Epithelial cell of proximal tubule (primary cell): ENCODE measurements around the gene KCNJ6. TPM values are rescaled to one million over a fixed set of nuclear protein-coding genes. Genes with fewer than 3 reads are reported as not detected.

Experiments used
- DNase-seq: peaks from one replicate; pipeline ENCODE4 v3.0.0-alpha.2; 2011; ENCODE audit warnings: low read depth
- H3K4me3 ChIP-seq: 2 replicates; pipeline ENCODE4 v1.5.1; 2011; ENCODE audit warnings: low read depth, mild to moderate bottlenecking, low read length
- total RNA-seq: library from RNA; depleted of rRNA; stranded (reverse); fragments of >200 nt; gene quantifications from 2 replicates; pipeline ENCODE4 v1.2.3, GENCODE V29; 2015
- TF ChIP-seq, protein P1 (sequence below): conservative IDR thresholded peaks from 2 replicates; pipeline ENCODE4 v1.5.1; 2012; ENCODE audit warnings: low read depth, mild to moderate bottlenecking, low read length

The KCNJ6 gene
- total RNA-seq, 1 donor from 2014 or later: under 0.01 TPM

DNA sequence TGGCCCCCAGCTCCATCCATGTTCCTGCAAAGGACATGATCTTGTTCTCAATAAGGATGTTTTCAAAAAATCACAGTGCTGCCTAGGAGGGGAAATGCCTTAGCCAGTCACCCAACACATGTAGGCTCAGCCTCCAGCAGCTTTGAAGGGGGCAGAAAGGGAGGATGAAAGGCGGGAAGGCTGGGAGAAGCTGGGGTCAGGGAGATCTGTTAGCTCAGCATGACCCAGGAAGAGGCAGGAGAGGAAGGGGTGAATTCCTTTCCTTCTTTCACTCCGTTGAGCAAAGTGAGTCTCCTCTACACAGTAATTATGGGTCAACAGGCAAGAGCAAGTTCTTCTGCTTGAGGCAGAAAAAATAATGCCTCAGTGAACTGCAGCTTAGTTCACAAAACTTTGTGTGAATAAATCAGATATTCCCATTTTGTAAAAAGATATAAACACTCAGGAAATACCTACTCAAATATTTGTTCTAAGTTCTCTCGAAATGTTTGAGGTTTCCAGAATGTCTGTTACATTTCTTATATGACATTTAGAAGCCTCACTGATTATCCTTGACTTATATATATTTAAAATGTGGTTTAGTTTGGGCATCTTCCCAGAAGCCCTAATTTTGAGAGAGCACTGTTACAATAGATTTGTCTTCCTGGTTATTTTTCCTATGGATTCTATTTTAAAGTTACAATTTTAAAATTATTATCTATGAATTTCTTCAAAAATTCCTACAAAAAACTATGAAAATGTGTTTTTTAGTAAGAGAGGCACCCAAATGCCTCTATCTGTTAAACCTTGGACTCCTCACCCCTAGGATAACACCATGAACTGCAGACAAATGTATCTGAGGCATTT is 116.8 kb downstream of the KCNJ6 start:
- DNase-seq: no peak
- no peak overlapping the region for H3K4me3 ChIP-seq
- TF ChIP-seq, protein P1, sequence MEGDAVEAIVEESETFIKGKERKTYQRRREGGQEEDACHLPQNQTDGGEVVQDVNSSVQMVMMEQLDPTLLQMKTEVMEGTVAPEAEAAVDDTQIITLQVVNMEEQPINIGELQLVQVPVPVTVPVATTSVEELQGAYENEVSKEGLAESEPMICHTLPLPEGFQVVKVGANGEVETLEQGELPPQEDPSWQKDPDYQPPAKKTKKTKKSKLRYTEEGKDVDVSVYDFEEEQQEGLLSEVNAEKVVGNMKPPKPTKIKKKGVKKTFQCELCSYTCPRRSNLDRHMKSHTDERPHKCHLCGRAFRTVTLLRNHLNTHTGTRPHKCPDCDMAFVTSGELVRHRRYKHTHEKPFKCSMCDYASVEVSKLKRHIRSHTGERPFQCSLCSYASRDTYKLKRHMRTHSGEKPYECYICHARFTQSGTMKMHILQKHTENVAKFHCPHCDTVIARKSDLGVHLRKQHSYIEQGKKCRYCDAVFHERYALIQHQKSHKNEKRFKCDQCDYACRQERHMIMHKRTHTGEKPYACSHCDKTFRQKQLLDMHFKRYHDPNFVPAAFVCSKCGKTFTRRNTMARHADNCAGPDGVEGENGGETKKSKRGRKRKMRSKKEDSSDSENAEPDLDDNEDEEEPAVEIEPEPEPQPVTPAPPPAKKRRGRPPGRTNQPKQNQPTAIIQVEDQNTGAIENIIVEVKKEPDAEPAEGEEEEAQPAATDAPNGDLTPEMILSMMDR: no peak

DNA sequence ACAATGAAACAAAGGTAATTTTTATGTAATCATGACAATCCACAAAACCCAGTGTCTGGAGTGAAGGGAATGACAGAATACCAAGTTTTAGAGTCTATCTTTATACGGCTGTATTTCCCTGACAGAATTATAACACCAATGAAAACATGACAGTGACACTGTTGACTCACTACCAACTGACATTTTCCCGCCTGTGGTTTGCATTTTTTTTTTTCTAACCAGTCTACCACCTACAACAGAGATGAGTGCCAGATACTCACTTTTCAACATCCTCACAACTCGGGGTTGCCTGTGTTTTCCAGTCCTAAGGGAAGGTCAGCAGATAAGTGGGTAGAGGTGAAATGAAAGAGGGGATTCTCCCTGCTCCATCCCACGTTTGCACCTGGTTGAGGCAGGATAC is 118.9 kb downstream of the KCNJ6 start:
- TF ChIP-seq, protein P1: no peak
- DNase-seq: no peak
- no peak overlapping the region for H3K4me3 ChIP-seq

DNA sequence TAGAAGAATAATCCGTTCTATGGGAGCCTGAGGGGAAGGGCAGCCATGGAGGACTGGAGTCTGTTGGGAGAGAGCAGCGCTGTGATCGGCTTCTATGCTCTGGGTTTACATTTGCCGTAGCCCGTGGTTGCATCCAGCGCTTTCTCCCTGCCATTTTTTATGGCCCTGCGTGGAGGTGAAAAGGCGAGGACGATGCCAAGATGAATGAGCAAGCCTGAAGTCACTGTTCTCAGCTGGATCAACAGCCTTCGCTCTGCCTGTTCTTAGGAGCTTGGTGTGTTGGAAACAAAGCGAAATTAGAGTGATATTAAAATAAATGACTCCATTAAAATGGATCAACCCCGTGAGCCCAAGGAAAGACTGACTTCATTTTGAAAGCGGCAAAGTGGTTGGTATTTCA is 120.2 kb downstream of the KCNJ6 start:
- TF ChIP-seq, protein P1: no peak

DNA sequence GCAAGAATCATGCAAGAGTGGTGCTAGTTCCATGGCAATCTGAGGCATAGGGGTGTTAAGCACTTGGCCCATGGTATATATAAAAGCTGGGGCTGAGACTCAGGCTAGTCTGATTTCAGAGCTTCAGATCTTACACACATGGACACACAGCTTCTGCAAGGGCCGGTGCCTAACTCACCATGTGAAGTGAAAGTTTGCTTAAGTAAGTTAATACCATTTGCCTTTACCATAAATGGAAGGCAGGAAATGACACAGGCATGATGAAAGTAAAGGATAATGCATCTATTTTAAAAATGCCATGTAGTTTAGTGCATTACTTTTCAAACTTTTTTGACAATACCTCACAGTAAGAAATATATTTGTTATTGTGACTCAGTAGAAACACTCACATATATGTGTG is 122.6 kb downstream of the KCNJ6 start:
- TF ChIP-seq, protein P1: no peak
- DNase-seq: no peak
- H3K4me3 ChIP-seq: no peak overlapping the region

More for the DNA sequence above, 120.2 kb downstream of the KCNJ6 start:
- no peak for DNase-seq
- H3K4me3 ChIP-seq: no peak overlapping the region

DNA sequence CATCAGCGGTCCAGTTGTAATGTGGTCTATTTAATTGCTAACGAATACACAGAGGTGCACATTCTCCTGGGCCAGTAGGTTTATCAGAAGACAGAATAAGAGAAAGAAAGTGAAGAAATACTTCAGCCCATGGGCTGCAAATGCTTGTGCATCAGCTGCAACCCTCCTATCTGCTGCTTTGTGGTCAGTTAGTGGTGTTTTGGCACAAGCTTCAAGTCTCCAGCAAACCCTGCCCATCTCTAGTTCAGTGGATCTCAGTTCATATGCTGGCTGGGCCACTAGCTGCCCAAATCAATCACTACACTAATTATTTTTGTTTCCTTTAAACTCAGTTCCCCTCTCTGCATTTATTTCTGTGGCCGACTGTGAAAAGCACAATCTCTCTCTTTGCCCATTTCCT is 124.2 kb downstream of the KCNJ6 start:
- DNase-seq: no peak
- TF ChIP-seq, protein P1: no peak
- no peak overlapping the region for H3K4me3 ChIP-seq

DNA sequence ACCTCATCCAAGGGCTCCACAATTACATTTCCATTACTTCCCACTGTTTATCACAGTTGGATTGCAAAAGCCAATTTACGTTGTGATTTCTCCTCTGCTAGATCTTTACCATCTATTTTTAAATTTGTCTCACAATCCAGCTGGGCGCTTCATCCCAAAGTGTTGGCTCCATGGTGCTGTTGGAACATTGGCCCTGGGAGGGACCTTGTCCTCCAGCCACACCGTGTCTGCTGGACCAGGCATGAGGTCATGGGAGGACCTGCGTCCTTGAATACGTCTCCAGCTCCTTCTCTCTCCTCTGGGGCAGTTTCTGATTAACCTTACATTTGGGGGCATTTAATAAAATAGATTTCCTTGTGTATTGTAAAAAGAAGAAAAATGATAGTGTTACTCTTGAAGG is 125.4 kb downstream of the KCNJ6 start:
- DNase-seq: no peak
- TF ChIP-seq, protein P1: no peak
- H3K4me3 ChIP-seq: no peak overlapping the region

DNA sequence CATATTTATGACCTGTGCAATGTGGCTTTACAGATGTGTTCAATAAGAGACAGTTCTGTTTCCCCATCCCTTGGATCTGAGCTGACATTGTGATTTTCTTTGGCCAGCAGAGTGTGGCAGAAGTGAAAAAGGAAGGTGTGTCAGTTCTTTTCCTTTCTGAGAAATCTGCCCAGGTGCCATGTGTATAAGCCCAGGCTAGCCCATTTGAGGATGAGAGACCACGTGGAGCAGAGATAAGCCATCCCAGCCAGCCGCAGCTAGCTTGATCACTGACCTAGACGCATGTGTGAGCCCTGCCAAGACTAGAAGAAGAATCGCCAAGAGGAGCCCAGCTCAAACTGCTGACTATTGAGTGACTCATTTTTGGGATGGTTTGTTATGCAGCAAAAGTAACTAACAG is 127.8 kb downstream of the KCNJ6 start:
- TF ChIP-seq, protein P1: no peak
- DNase-seq: no peak
- H3K4me3 ChIP-seq: no peak overlapping the region
